SU-DHL-6 (cell line): Measurements from ENCODE around the gene MYLK.

ENCODE experiments used
- CTCF ChIP-seq: fragments of 200-600 bp; sonication (generic); IDR thresholded peaks from one replicate; pipeline ENCODE4 v1.5.1; 2017; ENCODE audit warnings: antibody characterized with exemption, mild to moderate bottlenecking, low read length, moderate library complexity; ENCODE audit not compliant: insufficient read depth, poor library complexity, severe bottlenecking
- EZH2phosphoT487 ChIP-seq: fragments of 200-600 bp; sonication (generic), shearing (Covaris generic); conservative IDR thresholded peaks from 2 replicates; pipeline ENCODE4 v1.6.1; 2018; ENCODE audit warnings: mild to moderate bottlenecking, antibody characterized with exemption, low read length, moderate library complexity, mixed read lengths

- no peak for TF ChIP-seq CTCF
- no peak for TF ChIP-seq EZH2phosphoT487
These were observed 78.6 kb downstream of the MYLK start for GRCh38 chr3:123805504-123805903.
